ENCODE results near the gene PARP11. TPM values are rescaled to one million over a fixed set of nuclear protein-coding genes. Genes with fewer than 3 reads are reported as not detected.
A peak's percentile ranks its signal among the peaks of the same experiment; 100 is the strongest.

Gene PARP11
- total RNA-seq, 1 experiment from 2014 or later: 11.3 TPM

- Histone ChIP-seq H4K91ac (ENCODE audit: insufficient read length, low read depth, low read length) (no peak overlapping the region), H4K8ac (replicated peaks; ENCODE audit: insufficient read length, low read depth, low read length) (no peak overlapping the region), H3K9me3 (ENCODE audit: control insufficient read depth, low read depth, low read length) (no peaks in the 10 kb centered on the region), H3K56ac (ENCODE audit: insufficient read length, low read depth, low read length) (no peak overlapping the region), H3T11ph (ENCODE audit: low read length) (no peak overlapping the region), H3K23me2 (ENCODE audit: insufficient read length, low read depth, low read length, poor library complexity, severe bottlenecking) (no peaks in the 10 kb centered on the region), H3K27ac (ENCODE audit: insufficient read length, low read depth, low read length) (no peak overlapping the region), H2BK120ac (ENCODE audit: low read depth, low read length, poor library complexity, severe bottlenecking) (no peak overlapping the region), H3K4me1 (ENCODE audit: insufficient read depth, low read length) (peaks cover 8% of the 10 kb centered on the region; the same call in 1 of the 2 replicates), H4K5ac (ENCODE audit: insufficient read length, low read depth, low read length) (no peak overlapping the region), H2BK15ac (ENCODE audit: low read depth, low read length) (no peak overlapping the region), H3K9ac (ENCODE audit: extremely low read depth, insufficient read length, low read length) (no peak overlapping the region), H2AK5ac (ENCODE audit: insufficient read length, low read length) (no peak overlapping the region), H3K4ac (ENCODE audit: low read depth, low read length) (no peak overlapping the region), H3K14ac (ENCODE audit: insufficient read depth, low read length) (no peak overlapping the region), H3K27me3 (ENCODE audit: insufficient read depth, low read length) (no peaks in the 10 kb centered on the region), H4K20me1 (ENCODE audit: control insufficient read depth, insufficient read depth, insufficient read length) (no peaks in the 10 kb centered on the region), H2BK12ac (ENCODE audit: insufficient read length, low read depth, low read length) (no peak overlapping the region), H3K79me2 (ENCODE audit: insufficient read depth, low read length) (no peaks in the 10 kb centered on the region), H2BK5ac (ENCODE audit: insufficient read length, low read length) (no peak overlapping the region), H3K79me1 (ENCODE audit: insufficient read depth, low read depth, low read length, poor library complexity, severe bottlenecking) (no peaks in the 10 kb centered on the region), H3K18ac (ENCODE audit: insufficient read length, low read depth, low read length) (no peak overlapping the region), H3K23ac (ENCODE audit: insufficient read length, low read depth, low read length) (no peak overlapping the region), H3K4me2 (ENCODE audit: insufficient read depth, insufficient read length, low read length) (no peak overlapping the region), H2AFZ (ENCODE audit: low read length) (no peak overlapping the region), H2BK20ac (ENCODE audit: low read depth, low read length, poor library complexity, severe bottlenecking) (no peak overlapping the region)
- DNase-seq: peak; percentile 60
- Mint-ChIP-seq H3K9me3 (peaks cover 7 to 11% of the 10 kb centered on the region in 2 experiments; a peak in 4 of 5 replicates), H3K27ac (no peak overlapping the region), H3K4me1 (peaks cover 21 to 32% of the 10 kb centered on the region in 2 experiments), H3K27me3 (ENCODE audit: low read depth) (no peaks in the 10 kb centered on the region; the same call in 1 of the 2 replicates), H3K4me3 (no peak overlapping the region), H3K36me3 (ENCODE audit: insufficient read depth in 1 of 3, low read depth in 3 of 3) (peaks cover 4 to 11% (median 5%) of the 10 kb centered on the region in 3 experiments; a peak in 4 of 7 replicates)
- no CpG with 5 or more reads among the region's 1 CpG for WGBS (ENCODE audit: extremely low coverage, insufficient read length, low lambda C conversion rate)
- TF ChIP-seq CTCF (conservative IDR thresholded peaks at IDR 0.05): no peak
These were observed 83.4 kb downstream of the PARP11 start for GRCh38 chr12:3789838-3790237.

All from H9 (cell line).